Measurements from ENCODE around the gene THRA. TPM values are rescaled to one million over a fixed set of nuclear protein-coding genes. Genes with fewer than 3 reads are reported as not detected.

Gene THRA
- polyA plus RNA-seq, 1 of the 3 experiments (the other 2 are of a cell fraction), result 23.1 TPM

DNA sequence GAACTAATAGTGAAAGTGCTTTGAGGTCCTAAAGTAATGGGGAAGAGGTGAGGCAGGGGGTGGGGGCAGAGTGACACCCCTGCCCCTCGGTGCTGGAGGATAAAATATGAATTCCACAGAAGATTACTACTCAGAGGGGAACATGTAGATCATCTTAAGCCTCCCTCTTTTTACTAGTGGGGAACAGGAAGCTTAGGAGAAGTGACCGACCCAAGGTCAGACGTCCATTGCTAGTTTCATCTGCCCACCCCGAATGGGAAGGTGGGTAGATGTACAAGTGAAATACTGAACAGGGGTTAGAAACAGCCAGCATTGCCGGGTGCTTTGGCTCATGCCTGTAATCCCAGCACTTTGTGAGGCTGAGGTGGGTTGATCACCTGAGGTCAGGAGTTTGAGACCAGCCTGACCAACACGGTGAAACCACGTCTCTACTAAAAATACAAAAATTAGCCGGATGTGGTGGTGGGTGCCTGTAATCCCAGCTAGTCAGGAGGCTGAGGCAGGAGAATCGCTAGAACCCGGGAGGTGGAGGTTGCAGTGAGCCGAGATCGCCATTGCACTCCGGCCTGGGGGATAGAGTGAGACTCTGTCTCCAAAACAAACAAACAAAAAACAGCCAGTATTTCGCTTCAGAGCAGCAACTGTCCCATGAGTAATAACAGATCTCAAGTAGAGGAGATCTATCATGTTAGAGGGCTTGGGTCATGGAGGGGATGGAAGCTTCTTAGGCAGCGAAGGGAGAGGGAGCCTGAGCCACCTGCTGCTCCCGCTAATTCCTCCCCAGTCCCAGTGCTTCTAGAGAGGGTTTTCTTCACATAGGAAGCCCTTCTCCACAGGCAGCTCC is 38.8 kb downstream of the THRA start:
- Histone ChIP-seq H3K9me3 (no peaks in the 10 kb centered on the region), H3K36me3 (replicated peaks in 1 of 2; ENCODE audit: control insufficient read depth in 1 of 2, insufficient read depth in 2 of 2, low read length in 1 of 2) (peaks cover 3 to 8% of the 10 kb centered on the region in 2 experiments), H3K9ac (peak overlapping the region; percentile 99), H3K4me2 (peak overlapping the region; percentile 96), H3K79me2 (ENCODE audit: insufficient read depth) (peaks cover 31% of the 10 kb centered on the region), H2AFZ (ENCODE audit: low read depth) (no peak overlapping the region), H3K27me3 (ENCODE audit: insufficient read depth) (no peaks in the 10 kb centered on the region), H3K9me2 (no peaks in the 10 kb centered on the region), H3K4me1 (ENCODE audit: control insufficient read depth in 1 of 2, insufficient read depth in 2 of 2, low read depth in 1 of 2, low read length in 1 of 2) (peaks cover 14 to 28% of the 10 kb centered on the region in 2 experiments; a peak in 1 of 4 replicates), H3F3A (replicated peaks; ENCODE audit: insufficient read depth) (peaks cover 7% of the 10 kb centered on the region), H3K27ac (ENCODE audit: low read depth in 2 of 2, low read length in 1 of 2) (peak overlapping the region; percentile 70 to 95; a peak in 3 of 4 replicates), H4K20me1 (ENCODE audit: insufficient read depth) (0 out of 2 replicates have a peak, but pooled peaks cover 3% of the 10 kb centered on the region), H3K4me3 (ENCODE audit: low read depth in 2 of 2, low read length in 1 of 2) (peak overlapping the region in 1 of 2 experiments; percentile 96; a peak in 3 of 4 replicates)
- ChIA-PET CTCF (interaction anchor here (0.9 to 12.5 kb wide), 9 partner anchors 10 to 119 kb away, joined by 3 to 98 read pairs (median 9); partner anchors contain the start of gene THRA), POLR2A (interaction anchor here (0.9 to 3.3 kb wide), 4 partner anchors 8 to 39 kb away, joined by 3 to 25 read pairs (median 4); partner anchors contain the start of gene CASC3)
- 81% methylated on average over 16 of the region's 16 CpGs for WGBS (ENCODE audit: low lambda C conversion rate)
- TF ChIP-seq, protein P1, sequence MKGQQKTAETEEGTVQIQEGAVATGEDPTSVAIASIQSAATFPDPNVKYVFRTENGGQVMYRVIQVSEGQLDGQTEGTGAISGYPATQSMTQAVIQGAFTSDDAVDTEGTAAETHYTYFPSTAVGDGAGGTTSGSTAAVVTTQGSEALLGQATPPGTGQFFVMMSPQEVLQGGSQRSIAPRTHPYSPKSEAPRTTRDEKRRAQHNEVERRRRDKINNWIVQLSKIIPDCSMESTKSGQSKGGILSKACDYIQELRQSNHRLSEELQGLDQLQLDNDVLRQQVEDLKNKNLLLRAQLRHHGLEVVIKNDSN (IDR thresholded peaks at IDR 0.05; ENCODE audit: borderline replicate concordance, low read depth), result no peak
- TF ChIP-seq CHD2 (IDR thresholded peaks at IDR 0.05; ENCODE audit: low read length, partially characterized antibody) (no peak), GABPA (IDR thresholded peaks at IDR 0.05; ENCODE audit: low read depth) (no peak), ELF1 (IDR thresholded peaks at IDR 0.05) (no peak), EP300 (IDR thresholded peaks at IDR 0.05; ENCODE audit: borderline replicate concordance in 1 of 2, low read depth in 1 of 2, low read length in 1 of 2) (no peak), MEF2A (IDR thresholded peaks at IDR 0.05; ENCODE audit: borderline replicate concordance, low read depth) (no peak), SIN3A (IDR thresholded peaks at IDR 0.05; ENCODE audit: borderline replicate concordance, low read depth, low read length) (no peak), NFIC (IDR thresholded peaks at IDR 0.05; ENCODE audit: borderline replicate concordance) (no peak), JUND (IDR thresholded peaks at IDR 0.05) (no peak), YY1 (IDR thresholded peaks at IDR 0.05; ENCODE audit: low read depth) (no peak), FOXJ3 (CRISPR knock-in tag; IDR thresholded peaks at IDR 0.05) (no peak), RXRA (IDR thresholded peaks at IDR 0.05; ENCODE audit: borderline replicate concordance, low read depth) (no peak), MXI1 (IDR thresholded peaks at IDR 0.05; ENCODE audit: low read depth, low read length) (no peak)
- TF ChIP-seq, protein P2, sequence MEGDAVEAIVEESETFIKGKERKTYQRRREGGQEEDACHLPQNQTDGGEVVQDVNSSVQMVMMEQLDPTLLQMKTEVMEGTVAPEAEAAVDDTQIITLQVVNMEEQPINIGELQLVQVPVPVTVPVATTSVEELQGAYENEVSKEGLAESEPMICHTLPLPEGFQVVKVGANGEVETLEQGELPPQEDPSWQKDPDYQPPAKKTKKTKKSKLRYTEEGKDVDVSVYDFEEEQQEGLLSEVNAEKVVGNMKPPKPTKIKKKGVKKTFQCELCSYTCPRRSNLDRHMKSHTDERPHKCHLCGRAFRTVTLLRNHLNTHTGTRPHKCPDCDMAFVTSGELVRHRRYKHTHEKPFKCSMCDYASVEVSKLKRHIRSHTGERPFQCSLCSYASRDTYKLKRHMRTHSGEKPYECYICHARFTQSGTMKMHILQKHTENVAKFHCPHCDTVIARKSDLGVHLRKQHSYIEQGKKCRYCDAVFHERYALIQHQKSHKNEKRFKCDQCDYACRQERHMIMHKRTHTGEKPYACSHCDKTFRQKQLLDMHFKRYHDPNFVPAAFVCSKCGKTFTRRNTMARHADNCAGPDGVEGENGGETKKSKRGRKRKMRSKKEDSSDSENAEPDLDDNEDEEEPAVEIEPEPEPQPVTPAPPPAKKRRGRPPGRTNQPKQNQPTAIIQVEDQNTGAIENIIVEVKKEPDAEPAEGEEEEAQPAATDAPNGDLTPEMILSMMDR (IDR thresholded peaks at IDR 0.05), result no peak
- TF ChIP-seq, protein P3, sequence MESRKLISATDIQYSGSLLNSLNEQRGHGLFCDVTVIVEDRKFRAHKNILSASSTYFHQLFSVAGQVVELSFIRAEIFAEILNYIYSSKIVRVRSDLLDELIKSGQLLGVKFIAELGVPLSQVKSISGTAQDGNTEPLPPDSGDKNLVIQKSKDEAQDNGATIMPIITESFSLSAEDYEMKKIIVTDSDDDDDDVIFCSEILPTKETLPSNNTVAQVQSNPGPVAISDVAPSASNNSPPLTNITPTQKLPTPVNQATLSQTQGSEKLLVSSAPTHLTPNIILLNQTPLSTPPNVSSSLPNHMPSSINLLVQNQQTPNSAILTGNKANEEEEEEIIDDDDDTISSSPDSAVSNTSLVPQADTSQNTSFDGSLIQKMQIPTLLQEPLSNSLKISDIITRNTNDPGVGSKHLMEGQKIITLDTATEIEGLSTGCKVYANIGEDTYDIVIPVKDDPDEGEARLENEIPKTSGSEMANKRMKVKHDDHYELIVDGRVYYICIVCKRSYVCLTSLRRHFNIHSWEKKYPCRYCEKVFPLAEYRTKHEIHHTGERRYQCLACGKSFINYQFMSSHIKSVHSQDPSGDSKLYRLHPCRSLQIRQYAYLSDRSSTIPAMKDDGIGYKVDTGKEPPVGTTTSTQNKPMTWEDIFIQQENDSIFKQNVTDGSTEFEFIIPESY (IDR thresholded peaks at IDR 0.05; ENCODE audit: borderline replicate concordance, low read depth), result no peak
- TF ChIP-seq, protein P4, sequence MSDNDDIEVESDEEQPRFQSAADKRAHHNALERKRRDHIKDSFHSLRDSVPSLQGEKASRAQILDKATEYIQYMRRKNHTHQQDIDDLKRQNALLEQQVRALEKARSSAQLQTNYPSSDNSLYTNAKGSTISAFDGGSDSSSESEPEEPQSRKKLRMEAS (IDR thresholded peaks at IDR 0.05; ENCODE audit: low read depth), result no peak
- no peak for DNase-seq

Data from SK-N-SH (cell line).